PC-3 (cell line): ENCODE data around the gene ARL6IP1.

Experiments
- EZH2 ChIP-seq: fragments of 300-600 bp; sonication (generic); IDR thresholded peaks from one replicate; pipeline ENCODE4 v1.6.1; 2017; ENCODE audit warnings: antibody characterized with exemption, mild to moderate bottlenecking, low read length; ENCODE audit not compliant: unreplicated experiment
- EZH2phosphoT487 ChIP-seq: fragments of 300-600 bp; sonication (generic); IDR thresholded peaks from 2 replicates; pipeline ENCODE4 v1.6.1; 2018; ENCODE audit warnings: mild to moderate bottlenecking, antibody characterized with exemption, low read length, borderline replicate concordance
- TF ChIP-seq, protein P1 (sequence below): fragments of 300-600 bp; sonication (generic); conservative IDR thresholded peaks from 2 replicates; pipeline ENCODE4 v1.5.1; 2017; ENCODE audit warnings: antibody characterized with exemption, low read depth, mild to moderate bottlenecking, low read length

- TF ChIP-seq, protein P1, sequence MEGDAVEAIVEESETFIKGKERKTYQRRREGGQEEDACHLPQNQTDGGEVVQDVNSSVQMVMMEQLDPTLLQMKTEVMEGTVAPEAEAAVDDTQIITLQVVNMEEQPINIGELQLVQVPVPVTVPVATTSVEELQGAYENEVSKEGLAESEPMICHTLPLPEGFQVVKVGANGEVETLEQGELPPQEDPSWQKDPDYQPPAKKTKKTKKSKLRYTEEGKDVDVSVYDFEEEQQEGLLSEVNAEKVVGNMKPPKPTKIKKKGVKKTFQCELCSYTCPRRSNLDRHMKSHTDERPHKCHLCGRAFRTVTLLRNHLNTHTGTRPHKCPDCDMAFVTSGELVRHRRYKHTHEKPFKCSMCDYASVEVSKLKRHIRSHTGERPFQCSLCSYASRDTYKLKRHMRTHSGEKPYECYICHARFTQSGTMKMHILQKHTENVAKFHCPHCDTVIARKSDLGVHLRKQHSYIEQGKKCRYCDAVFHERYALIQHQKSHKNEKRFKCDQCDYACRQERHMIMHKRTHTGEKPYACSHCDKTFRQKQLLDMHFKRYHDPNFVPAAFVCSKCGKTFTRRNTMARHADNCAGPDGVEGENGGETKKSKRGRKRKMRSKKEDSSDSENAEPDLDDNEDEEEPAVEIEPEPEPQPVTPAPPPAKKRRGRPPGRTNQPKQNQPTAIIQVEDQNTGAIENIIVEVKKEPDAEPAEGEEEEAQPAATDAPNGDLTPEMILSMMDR: no peak
- TF ChIP-seq EZH2 (no peak), EZH2phosphoT487 (no peak)
Measured at GRCh38 chr16:18833707-18834505, 32.6 kb upstream of the ARL6IP1 start.
